GM18526 (cell line): Measurements from ENCODE around the gene TRAF3.

Experiments
- POLR2A ChIP-seq: IDR thresholded peaks from 3 replicates; pipeline ENCODE4 v1.6.1; 2011; ENCODE audit not compliant: insufficient read length; ENCODE audit errors: extremely low read depth

TRAF3 gene

GRCh38 chr14:102917056-102917385, 139.8 kb downstream of the TRAF3 start:
- no peak for TF ChIP-seq POLR2A

- TF ChIP-seq POLR2A = no peak
Observed at GRCh38 chr14:102917469-102918211, 140.4 kb downstream of the TRAF3 start.

GRCh38 chr14:102918438-102918837, 141.2 kb downstream of the TRAF3 start:
- no peak for TF ChIP-seq POLR2A

GRCh38 chr14:102920273-102920997, 143.2 kb downstream of the TRAF3 start:
- no peak for TF ChIP-seq POLR2A

- TF ChIP-seq POLR2A = no peak
Observed at GRCh38 chr14:102920998-102921304, 143.7 kb downstream of the TRAF3 start.

GRCh38 chr14:102922490-102923200, 145.4 kb downstream of the TRAF3 start, which contains the start of gene AMN:
Gene AMN (plus strand): TSS chr14:102922663. CDS start chr14:102922689, 26 bp downstream.
- no peak for TF ChIP-seq POLR2A

GRCh38 chr14:102923201-102923924, 146.1 kb downstream of the TRAF3 start:
- no peak for TF ChIP-seq POLR2A

GRCh38 chr14:102923925-102924486, 146.8 kb downstream of the TRAF3 start:
- no peak for TF ChIP-seq POLR2A

- no peak for TF ChIP-seq POLR2A
Observed at GRCh38 chr14:102924632-102925588, 147.7 kb downstream of the TRAF3 start.

GRCh38 chr14:102925646-102926045, 148.4 kb downstream of the TRAF3 start:
- TF ChIP-seq POLR2A = no peak

- no peak for TF ChIP-seq POLR2A
Observed at GRCh38 chr14:102926104-102926503, 148.9 kb downstream of the TRAF3 start.

- TF ChIP-seq POLR2A = no peak
Observed at GRCh38 chr14:102927346-102927877, 150.2 kb downstream of the TRAF3 start.

GRCh38 chr14:102927878-102928411, 150.7 kb downstream of the TRAF3 start:
- no peak for TF ChIP-seq POLR2A

GRCh38 chr14:102928412-102929240, 151.4 kb downstream of the TRAF3 start:
- TF ChIP-seq POLR2A = no peak
